ENCODE data around the gene TUBB6. TPM values are rescaled to one million over a fixed set of nuclear protein-coding genes. Genes with fewer than 3 reads are reported as not detected.

The TUBB6 gene
- total RNA-seq, 2 donors from 2014 or later: 357 to 454 TPM

- Histone ChIP-seq H3K9me3 (no peaks in the 10 kb centered on the region), H3K36me3 (no peaks in the 10 kb centered on the region), H3K4me3 (no peak overlapping the region), H3K27ac (no peak overlapping the region), H3K27me3 (replicated peaks; ENCODE audit: insufficient read depth) (no peaks in the 10 kb centered on the region), H3K4me1 (ENCODE audit: control insufficient read depth in 1 of 2, low read depth in 2 of 2) (peaks cover 8 to 25% of the 10 kb centered on the region in 2 donors)
- ATAC-seq (ENCODE audit: insufficient number of reproducible peaks, low FRiP score, low read depth) (no peak), DNase-seq (ENCODE audit: low spot score) (no peak)
- no peak for TF ChIP-seq CTCF (IDR thresholded peaks at IDR 0.05)
Observed at GRCh38 chr18:12374401-12374800, 66.4 kb downstream of the TUBB6 start.

Other genes starting within 250 kb of the TUBB6 start
- not detected for gene ANKRD62, start 214.4 kb upstream of the TUBB6 start, total RNA-seq
- gene CIDEA, start 53.9 kb upstream of the TUBB6 start, total RNA-seq: not detected
- gene AFG3L2, start 69.0 kb downstream of the TUBB6 start, total RNA-seq: 10 to 100 TPM; 24.2 to 58.1 TPM
- gene PRELID3A, start 99.7 kb downstream of the TUBB6 start, total RNA-seq: 1 to 10 TPM in 1 of 2 donors, under 1 TPM in 1; 0.81 to 4.3 TPM

Measured in thoracic aorta (tissue), 2 donors.